Vagina (tissue), 2 donors: Measurements from ENCODE around the gene CYP4F11. TPM values are rescaled to one million over a fixed set of nuclear protein-coding genes. Genes with fewer than 3 reads are reported as not detected.
"Not testable (repeated sequence)": the region's sequence is repeated elsewhere in the genome, so short reads cannot be mapped to it uniquely, and the experiment has no call there.

ENCODE experiments used
- DNase-seq, 2 donors: peaks; one replicate each; pipeline ENCODE4 v3.0.0-alpha.2; 2017; ENCODE audit errors: extremely low spot score in 2 of 2
- H3K27ac ChIP-seq: fragments of 200-600 bp; sonication (generic); one replicate; pipeline ENCODE4 v1.5.1; 2019
- H3K27me3 ChIP-seq: fragments of 200-600 bp; sonication (generic); one replicate; pipeline ENCODE4 v1.5.1; 2019
- H3K36me3 ChIP-seq, 2 donors: fragments of 200-600 bp; sonication (generic); one replicate each; pipeline ENCODE4 v1.5.1; 2017 to 2019
- H3K4me1 ChIP-seq: fragments of 200-600 bp; sonication (generic); one replicate; pipeline ENCODE4 v1.5.1; 2019
- H3K4me3 ChIP-seq, 2 donors: fragments of 200-600 bp; sonication (generic); 1 replicate in 1 of 2; 2 replicates in 1 of 2; pipeline ENCODE4 v1.5.1; 2016 to 2019
- H3K9me3 ChIP-seq: fragments of 200-600 bp; sonication (generic); one replicate; pipeline ENCODE4 v1.5.1; 2019
- CTCF ChIP-seq, 3 experiments: fragments of 450-650 bp in 2 of 3; fragments of 200-600 bp in 1 of 3; sonication (generic) in 1 of 3; IDR thresholded peaks; one replicate each; pipeline ENCODE4 v1.5.1; 2017 to 2019; ENCODE audit warnings: antibody characterized with exemption in 3 of 3, mild to moderate bottlenecking in 2 of 3, moderate library complexity in 2 of 3
- POLR2A ChIP-seq, 2 donors: fragments of 450-650 bp; IDR thresholded peaks; one replicate each; pipeline ENCODE4 v1.6.1; 2017; ENCODE audit warnings: antibody characterized with exemption in 2 of 2, mild to moderate bottlenecking in 2 of 2, moderate library complexity in 2 of 2
- POLR2AphosphoS5 ChIP-seq, 2 donors: sonication (generic); formaldehyde crosslinking; IDR thresholded peaks; one replicate each; pipeline ENCODE4 v1.9.0; 2017; ENCODE audit warnings: antibody characterized with exemption in 2 of 2, mild to moderate bottlenecking in 2 of 2, low read depth in 1 of 2; ENCODE audit not compliant: insufficient read depth in 1 of 2
- intact Hi-C: fragments of 100-400 bp; cut with DNase I; formaldehyde crosslinking; loops from one replicate; pipeline ENCODE4 v1.15.1; 2023
- total RNA-seq: library from RNA; depleted of rRNA; stranded (reverse); fragments of >200 nt; gene quantifications from one replicate; pipeline ENCODE4 v1.2.3, GENCODE V29; 2016

The CYP4F11 gene
- total RNA-seq, 1 donor from 2014 or later = 5.6 TPM

GRCh38 chr19:15885167-15885566 is 49.2 kb downstream of the CYP4F11 start:
- Histone ChIP-seq H3K27ac (no peak overlapping the region), H3K4me3 (no peak overlapping the region), H3K27me3 (no peaks in the 10 kb centered on the region), H3K9me3 (no peaks in the 10 kb centered on the region), H3K4me1 (no peaks in the 10 kb centered on the region), H3K36me3 (no peaks in the 10 kb centered on the region)
- no peak for DNase-seq
- intact Hi-C loops = no loop called here
- TF ChIP-seq POLR2A (IDR thresholded peaks at IDR 0.05) (no peak), CTCF (IDR thresholded peaks at IDR 0.05) (no peak), POLR2AphosphoS5 (IDR thresholded peaks at IDR 0.05; ENCODE audit: insufficient read depth in 1 of 2, low read depth in 1 of 2) (no peak)

- H3K9me3 ChIP-seq, H3K4me1 ChIP-seq, H3K4me3 ChIP-seq, intact Hi-C loops, H3K36me3 ChIP-seq, DNase-seq, H3K27me3 ChIP-seq, H3K27ac ChIP-seq: not testable (repeated sequence)
Observed at GRCh38 chr19:15883329-15883728, 51.0 kb downstream of the CYP4F11 start.

DNA sequence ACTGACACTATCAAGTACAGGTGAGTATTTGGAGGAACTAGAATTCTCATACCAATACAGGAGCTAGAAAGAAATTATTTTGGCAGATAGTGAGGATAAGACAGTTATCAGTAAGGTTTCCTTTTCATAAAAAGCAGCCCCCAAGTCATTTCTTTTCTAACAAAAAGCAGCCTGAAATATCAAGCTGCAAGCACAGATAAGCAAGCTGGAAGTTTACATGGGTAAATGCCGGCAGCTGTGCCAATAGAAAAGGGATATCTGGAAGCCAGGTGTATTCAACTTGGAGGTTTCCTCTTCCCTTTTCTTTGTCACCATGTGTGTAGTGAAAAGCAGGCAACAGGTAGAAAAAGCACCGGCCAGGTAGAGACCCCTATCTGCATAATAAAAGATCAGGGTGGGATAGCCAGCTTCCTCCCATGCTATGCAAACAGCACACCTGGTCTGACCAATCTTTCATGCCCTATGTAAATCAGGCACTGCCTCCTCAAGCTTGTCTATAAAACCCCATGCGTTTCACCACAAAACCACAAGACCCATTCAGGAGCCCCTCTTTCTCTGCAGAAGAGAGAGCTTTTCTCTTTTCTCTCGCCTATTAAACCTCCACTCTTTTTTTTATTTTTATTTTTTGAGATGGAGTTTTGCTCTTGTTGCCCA is 59.4 kb downstream of the CYP4F11 start:
- Histone ChIP-seq H3K4me3 (no peak overlapping the region), H3K9me3 (no peaks in the 10 kb centered on the region), H3K36me3 (no peaks in the 10 kb centered on the region), H3K4me1 (no peaks in the 10 kb centered on the region), H3K27me3 (no peaks in the 10 kb centered on the region), H3K27ac (no peak overlapping the region)
- intact Hi-C loops = loop anchor here (10.0 kb wide), 1 partner anchor 240 kb away; no protein-coding TSS in a partner anchor
- TF ChIP-seq POLR2A (IDR thresholded peaks at IDR 0.05) (no peak), POLR2AphosphoS5 (IDR thresholded peaks at IDR 0.05; ENCODE audit: insufficient read depth in 1 of 2, low read depth in 1 of 2) (no peak), CTCF (IDR thresholded peaks at IDR 0.05) (no peak)
- no peak for DNase-seq

DNA sequence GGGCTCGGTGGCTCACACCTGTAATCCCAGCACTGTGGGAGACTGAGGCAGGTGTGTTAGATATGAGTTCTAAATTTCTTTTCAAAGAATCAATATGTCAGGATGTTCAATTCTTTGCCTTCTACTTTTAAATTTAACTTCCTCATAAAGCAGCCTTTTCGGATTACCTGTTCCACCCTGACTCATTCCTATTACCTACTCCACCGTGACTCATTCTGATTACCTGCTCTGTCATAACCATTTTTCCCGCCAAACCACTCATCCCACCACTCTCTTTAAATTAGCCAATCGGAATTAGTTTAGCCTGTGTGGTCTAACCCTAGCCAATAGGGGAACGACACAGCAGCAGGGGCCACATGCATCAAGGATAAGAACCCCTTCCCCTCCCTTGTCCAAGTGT is 60.6 kb downstream of the CYP4F11 start:
- H3K27me3 ChIP-seq, DNase-seq, H3K4me1 ChIP-seq, H3K27ac ChIP-seq, H3K4me3 ChIP-seq, H3K36me3 ChIP-seq, H3K9me3 ChIP-seq: not testable (repeated sequence)
- intact Hi-C loops = loop anchor here (10.0 kb wide), 1 partner anchor 239 kb away; no protein-coding TSS in a partner anchor

- Histone ChIP-seq H3K9me3 (no peaks in the 10 kb centered on the region), H3K27me3 (no peaks in the 10 kb centered on the region), H3K4me3 (no peak overlapping the region), H3K4me1 (no peaks in the 10 kb centered on the region), H3K27ac (no peak overlapping the region), H3K36me3 (no peaks in the 10 kb centered on the region)
- no peak for DNase-seq
- intact Hi-C loops = loop anchor here (10.0 kb wide), 1 partner anchor 237 kb away; no protein-coding TSS in a partner anchor
- TF ChIP-seq POLR2AphosphoS5 (IDR thresholded peaks at IDR 0.05; ENCODE audit: insufficient read depth in 1 of 2, low read depth in 1 of 2) (no peak), CTCF (IDR thresholded peaks at IDR 0.05) (no peak), POLR2A (IDR thresholded peaks at IDR 0.05) (no peak)
Observed at GRCh38 chr19:15871570-15871969, 62.8 kb downstream of the CYP4F11 start.

- TF ChIP-seq POLR2A (IDR thresholded peaks at IDR 0.05) (no peak), CTCF (IDR thresholded peaks at IDR 0.05) (no peak), POLR2AphosphoS5 (IDR thresholded peaks at IDR 0.05; ENCODE audit: insufficient read depth in 1 of 2, low read depth in 1 of 2) (no peak)
- Histone ChIP-seq H3K4me3 (no peak overlapping the region), H3K9me3 (no peaks in the 10 kb centered on the region), H3K27ac (no peak overlapping the region), H3K36me3 (no peaks in the 10 kb centered on the region), H3K27me3 (no peaks in the 10 kb centered on the region), H3K4me1 (no peaks in the 10 kb centered on the region)
- no peak for DNase-seq
- intact Hi-C loops = loop anchor here (10.0 kb wide), 1 partner anchor 235 kb away; no protein-coding TSS in a partner anchor
Observed at GRCh38 chr19:15869873-15870272, 64.5 kb downstream of the CYP4F11 start.
